B cell (primary cell): Measurements from ENCODE around the gene GNB1. TPM values are rescaled to one million over a fixed set of nuclear protein-coding genes. Genes with fewer than 3 reads are reported as not detected.

Experiments
- ATAC-seq: fragments of 200-7000 bp; cut with Tn5 transposase; one replicate; pipeline ENCODE4 v1.10.0; 2021; ENCODE audit warnings: low read depth, mild to moderate bottlenecking, moderate number of reproducible peaks, moderate library complexity
- CTCF ChIA-PET: fragments of 350-600 bp; sonication (Branson Sonifier 250); formaldehyde crosslinking; loops from one replicate; lab custom pipeline; 2021; ENCODE audit warnings: antibody characterized with exemption, inconsistent platforms; lab: Charles Lee
- POLR2A ChIA-PET: fragments of 350-600 bp; sonication (Branson Sonifier 250); formaldehyde crosslinking; loops from one replicate; lab custom pipeline; 2021; ENCODE audit warnings: antibody characterized with exemption; lab: Charles Lee
- DNase-seq: peaks from one replicate; pipeline ENCODE4 v3.0.0; 2013
- H2AFZ ChIP-seq: 2 replicates; pipeline ENCODE4 v1.6.1; 2012; ENCODE audit warnings: mild to moderate bottlenecking, low read depth, low read length; ENCODE audit not compliant: insufficient read depth, poor library complexity, severe bottlenecking
- H3K27ac ChIP-seq, 2 donors: 1 replicate in 1 of 2; 2 replicates in 1 of 2; pipeline ENCODE4 v1.5.1; 2012 to 2013; ENCODE audit warnings: low read length in 2 of 2, mild to moderate bottlenecking in 2 of 2, moderate library complexity in 1 of 2
- H3K27me3 ChIP-seq, 4 experiments: fragments of 200-600 bp in 1 of 4; sonication (generic) in 1 of 4; replicated peaks in 1 of 4; 1 replicate in 2 of 4; 2 replicates in 2 of 4; pipeline versions ENCODE4 v1.6.1 to v1.7.0; 2013 to 2016; ENCODE audit warnings: low read length in 3 of 4, mild to moderate bottlenecking in 2 of 4, mixed read lengths in 1 of 4, moderate library complexity in 1 of 4; ENCODE audit not compliant: insufficient read depth in 4 of 4, control insufficient read depth in 3 of 4; ENCODE audit errors: control extremely low read depth in 1 of 4
- H3K36me3 ChIP-seq, 2 experiments: replicated peaks in 1 of 2; 1 replicate in 1 of 2; 2 replicates in 1 of 2; pipeline versions ENCODE4 v1.6.1 to v1.7.1; 2013; ENCODE audit warnings: low read length in 1 of 2; ENCODE audit not compliant: insufficient read depth in 2 of 2, control insufficient read depth in 1 of 2; ENCODE audit errors: control extremely low read depth in 1 of 2, extremely low read depth in 1 of 2
- H3K4me1 ChIP-seq, 2 donors: fragments of 200-600 bp in 1 of 2; sonication (generic) in 1 of 2; 1 replicate in 1 of 2; 2 replicates in 1 of 2; pipeline versions ENCODE4 v1.5.1 to v1.6.1; 2013 to 2017; ENCODE audit warnings: low read length in 2 of 2; ENCODE audit not compliant: control insufficient read depth in 2 of 2, insufficient read depth in 2 of 2
- H3K4me2 ChIP-seq: replicated peaks from 2 replicates; pipeline ENCODE3; 2012; ENCODE audit warnings: mild to moderate bottlenecking, low read depth, low read length; ENCODE audit not compliant: poor library complexity, severe bottlenecking
- H3K4me3 ChIP-seq, 5 experiments: fragments of 200-600 bp in 1 of 5; sonication (generic) in 1 of 5; 1 replicate in 3 of 5; 2 replicates in 2 of 5; pipeline versions ENCODE4 v1.5.1 to v1.7.0; 2011 to 2016; ENCODE audit warnings: low read length in 4 of 5, mild to moderate bottlenecking in 4 of 5, low read depth in 2 of 5, control low read depth in 1 of 5, moderate library complexity in 1 of 5; ENCODE audit not compliant: insufficient read depth in 1 of 5; ENCODE audit errors: control extremely low read depth in 1 of 5, extremely low read depth in 1 of 5
- H3K79me2 ChIP-seq: fragments of 200-600 bp; sonication (generic); one replicate; pipeline ENCODE4 v1.6.0; 2016; ENCODE audit warnings: low read length; ENCODE audit not compliant: control insufficient read depth, insufficient read depth
- H3K9ac ChIP-seq: fragments of 200-600 bp; sonication (generic); 2 replicates; pipeline ENCODE4 v1.6.1; 2017; ENCODE audit warnings: mild to moderate bottlenecking, low read length, moderate library complexity
- H3K9me3 ChIP-seq, 3 donors: one replicate each; pipeline versions ENCODE4 v1.6.1 to v1.7.1; 2013; ENCODE audit warnings: low read length in 2 of 3; ENCODE audit not compliant: control insufficient read depth in 2 of 3, insufficient read depth in 1 of 3; ENCODE audit errors: control extremely low read depth in 1 of 3
- H4K20me1 ChIP-seq: 2 replicates; pipeline ENCODE4 v1.6.0; 2012; ENCODE audit warnings: mild to moderate bottlenecking, low read length; ENCODE audit not compliant: insufficient read depth, control insufficient read depth, poor library complexity, severe bottlenecking
- H3K27ac Mint-ChIP-seq: one replicate; pipeline ENCODE4 v1.8.0; 2021; ENCODE audit warnings: mixed read lengths
- H3K27me3 Mint-ChIP-seq: one replicate; pipeline ENCODE4 v1.8.0; 2021; ENCODE audit warnings: mixed read lengths
- H3K4me1 Mint-ChIP-seq: one replicate; pipeline ENCODE4 v1.8.0; 2021; ENCODE audit warnings: mixed read lengths
- H3K4me3 Mint-ChIP-seq: one replicate; pipeline ENCODE4 v1.8.0; 2021; ENCODE audit warnings: mixed read lengths
- H3K9me3 Mint-ChIP-seq: one replicate; pipeline ENCODE4 v1.8.0; 2022; ENCODE audit warnings: mixed read lengths; ENCODE audit not compliant: insufficient read depth
- CTCF ChIP-seq: fragments of 200-600 bp; IDR thresholded peaks from one replicate; pipeline ENCODE4 v1.8.0; 2022; ENCODE audit warnings: antibody characterized with exemption, mild to moderate bottlenecking
- EZH2 ChIP-seq: IDR thresholded peaks from 2 replicates; pipeline ENCODE4 v1.6.1; 2012; ENCODE audit warnings: borderline replicate concordance, low read depth, mild to moderate bottlenecking, moderate library complexity, low read length; ENCODE audit not compliant: insufficient read depth, poor library complexity, severe bottlenecking
- WGBS: methylation state at CpG from one replicate; pipeline ENCODE4 v1.1.5; 2013; ENCODE audit warnings: missing lambda C conversion rate; ENCODE audit not compliant: insufficient coverage; 5-methylcytosine and 5-hydroxymethylcytosine counted together
- intact Hi-C: fragments of 100-400 bp; cut with micrococcal nuclease; formaldehyde crosslinking; loops from one replicate; pipeline ENCODE4 v1.10.0; 2022
- polyA plus RNA-seq: library from polyadenylated mRNA; depleted of rRNA; stranded (reverse); fragments of >200 nt; gene quantifications from 2 replicates; pipeline ENCODE4 v1.2.3, GENCODE V29; 2012
- total RNA-seq, 2 donors: library from RNA; stranded (reverse); fragments of 120-200 nt in 1 of 2; gene quantifications; 1 replicate in 1 of 2; 2 replicates in 1 of 2; pipeline versions ENCODE4 v1.2.3 to v1.2.4, GENCODE V29; 2013 to 2022

Gene GNB1
- total and polyA plus RNA-seq, 2 donors (not counting 1 experiment from before 2014, with no cell fraction given) = 249 to 269 TPM

- Histone ChIP-seq H3K27ac (no peak overlapping the region), H4K20me1 (peaks cover 70% of the 10 kb centered on the region), H3K27me3 (no peaks in the 10 kb centered on the region), H3K4me1 (no peaks in the 10 kb centered on the region), H3K79me2 (peaks cover 94% of the 10 kb centered on the region), H2AFZ (no peak overlapping the region), H3K4me2 (no peak overlapping the region), H3K9me3 (no peaks in the 10 kb centered on the region), H3K4me3 (no peak overlapping the region), H3K9ac (no peak overlapping the region), H3K36me3 (peaks cover 0 to 89% of the 10 kb centered on the region in 2 experiments)
- no peaks in the 10 kb centered on the region for H3K9me3 Mint-ChIP-seq
- no peaks in the 10 kb centered on the region for H3K27me3 Mint-ChIP-seq
- no peak overlapping the region for H3K27ac Mint-ChIP-seq
- 85% methylated on average over 33 of the region's 34 CpGs for WGBS
- CTCF ChIA-PET = interaction anchor here (0.8 kb wide), 1 partner anchor 21 kb away, joined by 3 read pairs; no protein-coding TSS in a partner anchor
- DNase-seq = no peak
- no peaks in the 10 kb centered on the region for H3K4me1 Mint-ChIP-seq
- POLR2A ChIA-PET = no interaction called here
- intact Hi-C loops = no loop called here
- no peak for TF ChIP-seq CTCF
- no peak for TF ChIP-seq EZH2
- ATAC-seq = no peak
- H3K4me3 Mint-ChIP-seq = no peak overlapping the region
Observed at GRCh38 chr1:1758692-1759455, 132.0 kb downstream of the GNB1 start.

- ATAC-seq (no peak), DNase-seq (no peak)
- H3K4me3 Mint-ChIP-seq = no peak overlapping the region
- no peaks in the 10 kb centered on the region for H3K4me1 Mint-ChIP-seq
- Histone ChIP-seq H3K79me2 (peaks cover 87% of the 10 kb centered on the region), H2AFZ (no peak overlapping the region), H3K9ac (no peak overlapping the region), H3K36me3 (peaks cover 0 to 91% of the 10 kb centered on the region in 2 experiments), H3K27ac (no peak overlapping the region), H4K20me1 (peaks cover 74% of the 10 kb centered on the region), H3K27me3 (no peaks in the 10 kb centered on the region), H3K4me1 (no peaks in the 10 kb centered on the region), H3K9me3 (no peaks in the 10 kb centered on the region), H3K4me3 (no peak overlapping the region), H3K4me2 (no peak overlapping the region)
- intact Hi-C loops = no loop called here
- ChIA-PET CTCF (no interaction called here), POLR2A (no interaction called here)
- no peaks in the 10 kb centered on the region for H3K9me3 Mint-ChIP-seq
- TF ChIP-seq EZH2 (no peak), CTCF (no peak)
- 93% methylated on average over 20 of the region's 27 CpGs for WGBS
- no peak overlapping the region for H3K27ac Mint-ChIP-seq
- H3K27me3 Mint-ChIP-seq = no peaks in the 10 kb centered on the region
Observed at GRCh38 chr1:1758059-1758621, 132.7 kb downstream of the GNB1 start.
